ENCODE data around the gene TSPAN9. TPM values are rescaled to one million over a fixed set of nuclear protein-coding genes. Genes with fewer than 3 reads are reported as not detected.

Gene TSPAN9
- polyA plus RNA-seq, 2 of the 4 experiments (the other 2 are of a cell fraction), result 12.4 to 16.1 TPM

DNA sequence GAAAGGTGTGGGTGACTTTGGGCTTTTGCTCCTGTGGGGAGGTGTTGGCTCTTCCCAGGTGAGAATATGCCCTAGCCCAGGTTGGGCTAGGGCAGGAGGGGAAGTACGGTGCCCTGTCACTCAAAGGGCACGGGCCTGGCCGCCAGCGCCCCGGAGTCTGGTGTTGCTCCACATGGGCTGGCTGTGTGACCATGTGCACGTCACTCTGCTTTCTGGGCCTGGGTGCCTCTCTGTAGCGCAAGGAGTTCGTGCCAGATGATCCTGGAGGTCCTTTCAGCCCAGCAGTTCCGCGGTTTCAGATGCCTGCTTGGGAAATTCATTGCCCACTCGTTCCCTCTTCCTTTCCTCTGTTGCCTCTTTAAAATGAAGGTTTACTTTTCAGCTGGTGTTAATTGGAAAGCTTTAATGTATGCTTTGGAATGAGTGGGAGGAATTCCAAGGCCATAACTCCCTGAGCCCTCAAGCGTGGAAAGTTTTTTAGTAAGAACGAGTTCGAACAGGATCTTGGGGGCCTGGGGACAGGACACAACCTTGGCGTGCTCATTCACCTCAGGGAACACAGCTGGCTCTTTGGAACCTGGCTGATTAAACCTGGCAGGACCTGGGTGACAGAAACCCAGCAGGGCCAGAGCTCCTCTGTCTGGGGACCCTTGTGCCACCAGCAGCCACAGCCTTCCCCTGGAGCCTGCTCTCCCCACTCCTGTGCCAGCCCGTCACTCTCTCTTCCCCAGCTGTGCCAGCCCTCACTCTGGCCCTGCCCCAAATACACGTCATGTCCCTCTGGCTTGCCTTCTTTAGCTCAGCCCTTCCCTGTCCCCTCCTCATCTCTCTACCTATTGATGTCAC is 42.8 kb downstream of the TSPAN9 start:
- POLR2A ChIA-PET, result no interaction called here
- WGBS (ENCODE audit: missing lambda C conversion rate), result 83% methylated on average over 17 of the region's 17 CpGs
- ATAC-seq (0 out of 6 replicates have a peak, but pooled peaks of 1 of the 2 experiments have one; percentile 14), DNase-seq (ENCODE audit: low read depth in 1 of 2, low spot score in 1 of 2) (no peak), FAIRE-seq (no peak)
- CTCF ChIA-PET, result interaction anchor here (1.3 to 9.5 kb wide), 6 partner anchors 12 to 155 kb away, joined by 3 to 70 read pairs (median 3); no protein-coding TSS in a partner anchor
- peaks cover 4% of the 10 kb centered on the region; the same call in 1 of the 3 replicates for H3K9me3 ChIP-seq
- no peak overlapping the region for H3K4me2 ChIP-seq
- no peaks in the 10 kb centered on the region for H3K4me1 ChIP-seq
- TF ChIP-seq NR3C1 (IDR thresholded peaks at IDR 0.05) (no peak), NPAS2 (CRISPR knock-in tag; IDR thresholded peaks at IDR 0.05; ENCODE audit: borderline replicate concordance) (no peak), TP53 (CRISPR knock-in tag; IDR thresholded peaks at IDR 0.05) (no peak), SREBF2 (IDR thresholded peaks at IDR 0.05) (no peak), MYC (IDR thresholded peaks at IDR 0.05; ENCODE audit: borderline replicate concordance, low read length) (no peak), JUNB (IDR thresholded peaks at IDR 0.05) (no peak), E2F6 (IDR thresholded peaks at IDR 0.05; ENCODE audit: borderline replicate concordance, low read depth) (no peak), ZSCAN20 (CRISPR knock-in tag; IDR thresholded peaks at IDR 0.05) (no peak), KDM1A (IDR thresholded peaks at IDR 0.05; ENCODE audit: low read depth) (no peak), POLR2A (IDR thresholded peaks at IDR 0.05; ENCODE audit: low read length) (no peak), TFCP2L1 (CRISPR knock-in tag; IDR thresholded peaks at IDR 0.05) (no peak), CHD4 (IDR thresholded peaks at IDR 0.05; ENCODE audit: borderline replicate concordance) (no peak)
- TF ChIP-seq, protein P1, sequence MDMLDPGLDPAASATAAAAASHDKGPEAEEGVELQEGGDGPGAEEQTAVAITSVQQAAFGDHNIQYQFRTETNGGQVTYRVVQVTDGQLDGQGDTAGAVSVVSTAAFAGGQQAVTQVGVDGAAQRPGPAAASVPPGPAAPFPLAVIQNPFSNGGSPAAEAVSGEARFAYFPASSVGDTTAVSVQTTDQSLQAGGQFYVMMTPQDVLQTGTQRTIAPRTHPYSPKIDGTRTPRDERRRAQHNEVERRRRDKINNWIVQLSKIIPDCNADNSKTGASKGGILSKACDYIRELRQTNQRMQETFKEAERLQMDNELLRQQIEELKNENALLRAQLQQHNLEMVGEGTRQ (IDR thresholded peaks at IDR 0.05), result no peak
- TF ChIP-seq, protein P2, sequence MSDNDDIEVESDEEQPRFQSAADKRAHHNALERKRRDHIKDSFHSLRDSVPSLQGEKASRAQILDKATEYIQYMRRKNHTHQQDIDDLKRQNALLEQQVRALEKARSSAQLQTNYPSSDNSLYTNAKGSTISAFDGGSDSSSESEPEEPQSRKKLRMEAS (IDR thresholded peaks at IDR 0.05), result no peak
- H3K27ac ChIP-seq, result no peak overlapping the region
- H3K4me3 ChIP-seq, result no peak overlapping the region

DNA sequence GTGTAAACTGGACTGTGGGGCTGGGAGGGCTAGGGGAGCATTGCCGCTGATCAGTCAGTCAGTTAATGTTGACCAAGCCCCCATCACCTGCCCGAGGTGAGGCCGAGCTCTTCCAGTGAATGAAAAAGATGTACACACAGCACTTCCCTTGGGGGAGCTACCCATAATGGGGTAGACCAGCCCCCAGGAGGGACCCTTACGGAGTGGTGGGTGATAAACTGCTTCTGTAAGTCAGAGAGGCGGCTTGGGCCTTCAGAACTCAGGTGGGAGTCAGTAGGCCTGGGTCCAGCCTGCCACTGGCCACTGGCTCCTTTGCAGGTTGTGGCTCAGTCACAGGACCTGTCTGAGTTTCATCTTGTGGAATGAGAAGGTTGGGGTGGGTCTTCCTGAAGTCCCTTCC is 43.5 kb downstream of the TSPAN9 start:
- ChIA-PET POLR2A (no interaction called here), CTCF (interaction anchor here (1.4 to 9.5 kb wide), 5 partner anchors 16 to 155 kb away, joined by 3 to 70 read pairs (median 3); no protein-coding TSS in a partner anchor)
- Histone ChIP-seq H3K27ac (no peak overlapping the region), H3K4me2 (no peak overlapping the region), H3K4me3 (no peak overlapping the region), H3K4me1 (no peaks in the 10 kb centered on the region), H3K9me3 (peaks cover 6% of the 10 kb centered on the region; the same call in 1 of the 3 replicates)
- TF ChIP-seq PHF8 (IDR thresholded peaks at IDR 0.05; ENCODE audit: borderline replicate concordance, low read depth) (no peak), EHF (CRISPR knock-in tag; IDR thresholded peaks at IDR 0.05) (no peak), CBX2 (IDR thresholded peaks at IDR 0.05; ENCODE audit: borderline replicate concordance, low read depth) (no peak), HES2 (IDR thresholded peaks at IDR 0.05) (no peak)
- FAIRE-seq, result no peak
- ATAC-seq, result no peak
- DNase-seq (ENCODE audit: low read depth in 1 of 2, low spot score in 1 of 2), result no peak
- WGBS (ENCODE audit: missing lambda C conversion rate), result 82% methylated on average over 5 of the region's 5 CpGs

GRCh38 chr12:3122841-3123678 is 45.9 kb downstream of the TSPAN9 start:
- Histone ChIP-seq H3K4me2 (no peak overlapping the region), H3K9me3 (peaks cover 6% of the 10 kb centered on the region; the same call in 1 of the 3 replicates), H3K27ac (no peak overlapping the region), H3K4me3 (no peak overlapping the region), H3K4me1 (no peaks in the 10 kb centered on the region)
- ATAC-seq, result peak; percentile 31 to 42; a peak in 3 of 6 replicates
- DNase-seq (ENCODE audit: low read depth in 1 of 2, low spot score in 1 of 2), result no peak
- CTCF ChIA-PET, result interaction anchor here (0.6 to 9.5 kb wide), 7 partner anchors 13 to 152 kb away, joined by 3 to 70 read pairs (median 5); no protein-coding TSS in a partner anchor
- POLR2A ChIA-PET, result no interaction called here
- 68% methylated on average over 13 of the region's 13 CpGs for WGBS (ENCODE audit: missing lambda C conversion rate)
- no peak for FAIRE-seq
- TF ChIP-seq POLR2AphosphoS2 (conservative IDR thresholded peaks at IDR 0.05; ENCODE audit: low read length) (no peak), ZNF302 (CRISPR knock-in tag; IDR thresholded peaks at IDR 0.05) (no peak), RARB (CRISPR knock-in tag; IDR thresholded peaks at IDR 0.05) (no peak), HEYL (CRISPR knock-in tag; IDR thresholded peaks at IDR 0.05) (no peak), E2F6 (IDR thresholded peaks at IDR 0.05; ENCODE audit: borderline replicate concordance, low read depth) (no peak), SMC3 (IDR thresholded peaks at IDR 0.05) (no peak), ESRRA (IDR thresholded peaks at IDR 0.05; ENCODE audit: borderline replicate concordance, low read length) (no peak), RAD21 (conservative IDR thresholded peaks at IDR 0.05 in 1 of 2, IDR thresholded peaks at IDR 0.05 in 1 of 2) (no peak)
- TF ChIP-seq, protein P3, sequence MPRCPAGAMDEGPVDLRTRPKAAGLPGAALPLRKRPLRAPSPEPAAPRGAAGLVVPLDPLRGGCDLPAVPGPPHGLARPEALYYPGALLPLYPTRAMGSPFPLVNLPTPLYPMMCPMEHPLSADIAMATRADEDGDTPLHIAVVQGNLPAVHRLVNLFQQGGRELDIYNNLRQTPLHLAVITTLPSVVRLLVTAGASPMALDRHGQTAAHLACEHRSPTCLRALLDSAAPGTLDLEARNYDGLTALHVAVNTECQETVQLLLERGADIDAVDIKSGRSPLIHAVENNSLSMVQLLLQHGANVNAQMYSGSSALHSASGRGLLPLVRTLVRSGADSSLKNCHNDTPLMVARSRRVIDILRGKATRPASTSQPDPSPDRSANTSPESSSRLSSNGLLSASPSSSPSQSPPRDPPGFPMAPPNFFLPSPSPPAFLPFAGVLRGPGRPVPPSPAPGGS (IDR thresholded peaks at IDR 0.05), result no peak
